HEK293T (cell line): ENCODE results near the gene COL6A1.
"Not testable (repeated sequence)": the region's sequence is repeated elsewhere in the genome, so short reads cannot be mapped to it uniquely, and the experiment has no call there.

Experiments used
- CTCF ChIA-PET: fragments of 350-600 bp; formaldehyde crosslinking; extraction: SDS; loops from one replicate; lab custom pipeline; 2021; ENCODE audit warnings: antibody characterized with exemption, inconsistent platforms; lab: Yijun Ruan, JAX
- POLR2A ChIA-PET: fragments of 350-600 bp; formaldehyde crosslinking; extraction: SDS; loops from one replicate; lab custom pipeline; 2020; ENCODE audit warnings: antibody characterized with exemption, inconsistent platforms; lab: Yijun Ruan, JAX
- DNase-seq: peaks from one replicate; pipeline ENCODE4 v3.0.0; 2012; ENCODE audit warnings: mixed read lengths; ENCODE audit errors: extremely low spot score
- ARNT ChIP-seq: fragments of 450-650 bp; IDR thresholded peaks from 2 replicates; pipeline ENCODE4 v1.6.1; 2017; ENCODE audit warnings: mild to moderate bottlenecking
- BHLHE40 ChIP-seq: fragments of 450-650 bp; IDR thresholded peaks from 2 replicates; pipeline ENCODE4 v1.6.1; 2016; ENCODE audit warnings: mild to moderate bottlenecking, moderate library complexity, borderline replicate concordance
- CTBP1 ChIP-seq: fragments of 450-650 bp; IDR thresholded peaks from 2 replicates; pipeline ENCODE4 v1.6.1; 2016; ENCODE audit warnings: borderline replicate concordance
- ELF4 ChIP-seq: fragments of 450-650 bp; IDR thresholded peaks from 2 replicates; pipeline ENCODE4 v1.6.1; 2017; ENCODE audit warnings: antibody characterized with exemption
- FOXA1 ChIP-seq: fragments of 450-650 bp; IDR thresholded peaks from 2 replicates; pipeline ENCODE4 v1.6.1; 2016; ENCODE audit warnings: mild to moderate bottlenecking
- FOXK2 ChIP-seq: fragments of 450-650 bp; IDR thresholded peaks from 2 replicates; pipeline ENCODE4 v1.6.1; 2016; ENCODE audit warnings: mild to moderate bottlenecking
- FOXM1 ChIP-seq: fragments of 450-650 bp; IDR thresholded peaks from 2 replicates; pipeline ENCODE4 v1.6.1; 2017; ENCODE audit warnings: mild to moderate bottlenecking, borderline replicate concordance
- HDGF ChIP-seq: fragments of 450-650 bp; IDR thresholded peaks from 2 replicates; pipeline ENCODE4 v1.6.1; 2017; ENCODE audit warnings: antibody characterized with exemption, borderline replicate concordance
- L3MBTL2 ChIP-seq: fragments of 450-650 bp; conservative IDR thresholded peaks from 2 replicates; pipeline ENCODE4 v1.6.1; 2016; ENCODE audit warnings: mild to moderate bottlenecking
- LEF1 ChIP-seq: fragments of 450-650 bp; IDR thresholded peaks from 2 replicates; pipeline ENCODE4 v1.6.1; 2017; ENCODE audit warnings: mild to moderate bottlenecking, borderline replicate concordance
- NFRKB ChIP-seq: fragments of 450-650 bp; IDR thresholded peaks from 2 replicates; pipeline ENCODE4 v1.6.1; 2016; ENCODE audit warnings: mild to moderate bottlenecking, moderate library complexity
- PKNOX1 ChIP-seq: fragments of 450-650 bp; IDR thresholded peaks from 2 replicates; pipeline ENCODE4 v1.6.1; 2016
- SP1 ChIP-seq: fragments of 450-650 bp; IDR thresholded peaks from 2 replicates; pipeline ENCODE4 v1.6.1; 2017
- SUZ12 ChIP-seq: fragments of 450-650 bp; IDR thresholded peaks from 2 replicates; pipeline ENCODE4 v1.6.1; 2016; ENCODE audit warnings: mild to moderate bottlenecking
- TARDBP ChIP-seq: fragments of 450-650 bp; IDR thresholded peaks from 2 replicates; pipeline ENCODE4 v1.6.1; 2016
- ZNF384 ChIP-seq: fragments of 450-650 bp; IDR thresholded peaks from 2 replicates; pipeline ENCODE4 v1.6.1; 2016

Gene COL6A1

GRCh38 chr21:46039891-46040660 lies 58.5 kb downstream of the COL6A1 start:
- CTCF ChIA-PET, result no interaction called here
- no peak for DNase-seq
- TF ChIP-seq FOXK2 (no peak), BHLHE40 (no peak), LEF1 (no peak), FOXM1 (no peak), TARDBP (no peak), SUZ12 (no peak), ZNF384 (no peak), CTBP1 (no peak), NFRKB (no peak), HDGF (no peak), L3MBTL2 (no peak), ELF4 (no peak), ARNT (no peak), SP1 (no peak), PKNOX1 (no peak), FOXA1 (no peak)
- POLR2A ChIA-PET, result no interaction called here

GRCh38 chr21:46040707-46041106 lies 59.1 kb downstream of the COL6A1 start:
- no peak for DNase-seq
- ChIA-PET POLR2A (no interaction called here), CTCF (no interaction called here)
- TF ChIP-seq HDGF (no peak), NFRKB (no peak), FOXM1 (no peak), FOXK2 (no peak), TARDBP (no peak), CTBP1 (no peak), ZNF384 (no peak), L3MBTL2 (no peak), ELF4 (no peak), SUZ12 (no peak), PKNOX1 (no peak), ARNT (no peak), BHLHE40 (no peak), SP1 (no peak), FOXA1 (no peak)

GRCh38 chr21:46041183-46041582 lies 59.6 kb downstream of the COL6A1 start:
- ChIA-PET POLR2A (no interaction called here), CTCF (no interaction called here)
- DNase-seq, result no peak
- TF ChIP-seq FOXK2 (no peak), NFRKB (no peak), BHLHE40 (no peak), ZNF384 (no peak), FOXA1 (no peak), L3MBTL2 (no peak), ELF4 (no peak), FOXM1 (no peak), SUZ12 (no peak), PKNOX1 (no peak), TARDBP (no peak), ARNT (no peak)

GRCh38 chr21:46045154-46045553 lies 63.6 kb downstream of the COL6A1 start:
- no peak for TF ChIP-seq ARNT
- no peak for TF ChIP-seq FOXM1
- TF ChIP-seq ZNF384, result no peak
- ChIA-PET POLR2A (interaction anchor here (1.5 kb wide), 1 partner anchor 72 kb away, joined by 3 read pairs; no protein-coding TSS in a partner anchor), CTCF (no interaction called here)
- no peak for DNase-seq

- DNase-seq, result no peak
- ChIA-PET POLR2A (interaction anchor here (1.5 kb wide), 1 partner anchor 73 kb away, joined by 3 read pairs; no protein-coding TSS in a partner anchor), CTCF (no interaction called here)
- TF ChIP-seq PKNOX1 (no peak), CTBP1 (no peak), LEF1 (no peak), FOXM1 (no peak), NFRKB (no peak), ARNT (no peak), TARDBP (no peak), HDGF (no peak), FOXK2 (no peak), SP1 (no peak)
Measured at GRCh38 chr21:46046471-46046870, 64.9 kb downstream of the COL6A1 start.

- DNase-seq, CTCF ChIA-PET: not testable (repeated sequence)
- POLR2A ChIA-PET, result interaction anchor here (1.5 kb wide), 1 partner anchor 73 kb away, joined by 3 read pairs; no protein-coding TSS in a partner anchor
Measured at GRCh38 chr21:46046906-46047305, 65.3 kb downstream of the COL6A1 start.
